ENCODE results near the gene FAM32A.
"Not testable (repeated sequence)": the region's sequence is repeated elsewhere in the genome, so short reads cannot be mapped to it uniquely, and the experiment has no call there.

FAM32A gene

GRCh38 chr19:16166417-16166816 is 18.8 kb upstream of the FAM32A start:
- no peak for DNase-seq

GRCh38 chr19:16167055-16167454 is 18.2 kb upstream of the FAM32A start:
- DNase-seq, result no peak

GRCh38 chr19:16168465-16169081 is 16.6 kb upstream of the FAM32A start:
- DNase-seq, result no peak

GRCh38 chr19:16170134-16170533 is 15.1 kb upstream of the FAM32A start:
- no peak for DNase-seq

- no peak for DNase-seq
Observed at GRCh38 chr19:16175954-16176353, 9.3 kb upstream of the FAM32A start.

GRCh38 chr19:16178866-16179265 is 6.3 kb upstream of the FAM32A start:
- not testable (repeated sequence) for DNase-seq

GRCh38 chr19:16180611-16181010 is 4.6 kb upstream of the FAM32A start:
- peak; percentile 67 for DNase-seq

GRCh38 chr19:16184665-16185122 is 516 bp upstream of the FAM32A start:
- no peak for DNase-seq

- peak; percentile 33 for DNase-seq
Observed at GRCh38 chr19:16185768-16186123, 536 bp downstream of the FAM32A start.

GRCh38 chr19:16188521-16188920 is 3.3 kb downstream of the FAM32A start:
- no peak for DNase-seq

- DNase-seq, result no peak
Observed at GRCh38 chr19:16190198-16190597, 5.0 kb downstream of the FAM32A start.

- no peak for DNase-seq
Observed at GRCh38 chr19:16190736-16191135, 5.5 kb downstream of the FAM32A start.

- DNase-seq, result no peak
Observed at GRCh38 chr19:16191216-16191908, 6.2 kb downstream of the FAM32A start.

GRCh38 chr19:16193466-16193865 is 8.3 kb downstream of the FAM32A start:
- no peak for DNase-seq

- peak; percentile 38 for DNase-seq
Observed at GRCh38 chr19:16197188-16197621, 12.0 kb downstream of the FAM32A start.

GRCh38 chr19:16197622-16198369 is 12.6 kb downstream of the FAM32A start, which contains the start of gene AP1M1:
AP1M1 (plus strand) TSS chr19:16197911; CDS start chr19:16198027, 116 bp downstream.
- peak; percentile 85 for DNase-seq

GRCh38 chr19:16198370-16198651 is 13.1 kb downstream of the FAM32A start:
- no peak for DNase-seq

GRCh38 chr19:16199275-16199932 is 14.2 kb downstream of the FAM32A start:
- DNase-seq, result no peak

- DNase-seq, result no peak
Observed at GRCh38 chr19:16200038-16201010, 15.1 kb downstream of the FAM32A start.

- no peak for DNase-seq
Observed at GRCh38 chr19:16201011-16201391, 15.8 kb downstream of the FAM32A start.

GRCh38 chr19:16202320-16203255 is 17.4 kb downstream of the FAM32A start:
- no peak for DNase-seq

All from amniotic stem cell (primary cell).